ENCODE results near the gene TTC9B. TPM values are rescaled to one million over a fixed set of nuclear protein-coding genes. Genes with fewer than 3 reads are reported as not detected.

TTC9B gene
- total and polyA plus RNA-seq, 7 experiments from 2014 or later, result not detected

DNA sequence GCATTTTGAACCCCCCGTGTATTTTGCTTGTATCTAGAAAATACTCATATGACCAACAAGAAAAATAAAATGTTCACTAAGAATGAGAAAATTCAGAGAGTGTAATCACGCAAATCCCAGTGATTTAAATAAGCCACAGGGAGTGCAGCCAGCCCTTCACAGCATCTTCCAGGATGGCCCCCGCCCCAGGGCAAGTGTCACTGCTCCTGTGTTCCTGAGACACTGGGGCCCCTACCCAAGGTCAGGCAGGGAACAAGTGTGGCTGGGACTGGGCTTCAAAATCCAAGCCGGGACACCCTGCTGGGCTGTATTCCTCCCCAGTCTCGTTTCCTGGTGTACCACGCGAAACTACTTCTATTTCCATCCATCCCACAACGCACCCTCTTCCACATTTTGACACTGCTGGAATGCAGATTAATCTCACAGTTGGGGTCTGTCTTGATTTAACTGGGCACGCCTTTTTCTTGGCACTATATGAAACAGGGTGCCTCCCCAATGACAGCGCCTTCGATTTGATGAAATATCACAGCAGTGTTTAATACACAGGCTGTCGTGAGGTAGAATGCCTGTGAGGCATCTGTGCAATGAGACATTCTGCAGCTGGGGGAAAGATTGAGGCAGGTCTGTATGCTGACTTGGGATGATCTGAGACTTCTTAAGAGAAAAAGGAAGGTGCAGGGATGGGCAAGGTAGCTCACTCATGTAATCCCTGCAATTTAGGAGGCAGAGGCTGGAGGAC is 26.6 kb upstream of the TTC9B start:
- H3K4me3 ChIP-seq (ENCODE audit: low read length), result no peak overlapping the region
- Mint-ChIP-seq H3K4me3 (no peak overlapping the region), H3K36me3 (peaks cover 0 to 23% (median 6%) of the 10 kb centered on the region in 5 donors), H3K27ac (peak overlapping the region in 3 of 9 donors; percentile 14 to 29 (median 28)), H3K9me3 (no peaks in the 10 kb centered on the region), H3K27me3 (no peaks in the 10 kb centered on the region), H3K4me1 (peaks cover 0 to 23% (median 16%) of the 10 kb centered on the region in 7 donors)
- no peak overlapping the region for H3K27ac ChIP-seq (ENCODE audit: low read depth, low read length)
- H3K9me3 ChIP-seq (ENCODE audit: control insufficient read depth in 2 of 3, low read length in 3 of 3), result no peaks in the 10 kb centered on the region
- no peaks in the 10 kb centered on the region for H3K27me3 ChIP-seq (ENCODE audit: control insufficient read depth in 2 of 2, insufficient read depth in 2 of 2, low read length in 2 of 2)
- ChIA-PET CTCF (no interaction called here), POLR2A (no interaction called here)
- H3K36me3 ChIP-seq (ENCODE audit: control insufficient read depth in 2 of 3, insufficient read depth in 3 of 3, low read length in 3 of 3), result peaks cover 0 to 54% (median 7%) of the 10 kb centered on the region in 3 experiments
- H3K4me1 ChIP-seq (ENCODE audit: control insufficient read depth in 2 of 2, insufficient read depth in 2 of 2, low read length in 2 of 2), result no peaks in the 10 kb centered on the region
- intact Hi-C loops (cut with micrococcal nuclease), result no loop called here
- peak in 1 of 9 donors; percentile 4 for DNase-seq
- no peak for ATAC-seq

DNA sequence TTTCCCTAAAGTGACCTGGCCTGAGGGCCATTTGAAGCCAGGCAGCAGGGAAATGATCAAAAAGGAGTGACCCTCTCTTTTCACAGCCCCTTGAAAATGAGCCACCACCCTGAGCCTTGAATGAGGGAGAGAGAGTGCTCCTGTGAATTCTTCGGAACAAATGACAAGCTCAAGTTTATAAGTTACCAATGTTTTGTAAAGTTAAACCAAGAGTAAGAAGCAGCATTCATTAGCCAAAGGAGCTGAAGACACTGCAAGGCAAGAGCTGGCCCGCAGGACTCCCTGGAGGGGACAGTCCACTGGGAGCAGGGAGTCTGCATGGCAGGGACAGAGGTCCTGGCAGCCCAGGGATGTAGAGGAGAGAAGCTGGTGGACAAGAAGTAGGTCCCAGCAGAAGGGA is 25.0 kb upstream of the TTC9B start:
- H3K27me3 Mint-ChIP-seq, result no peaks in the 10 kb centered on the region
- POLR2A ChIA-PET, result interaction anchor here (0.5 kb wide), 1 partner anchor 78 kb away, joined by 3 read pairs; no protein-coding TSS in a partner anchor
- Histone ChIP-seq H3K36me3 (ENCODE audit: control insufficient read depth in 2 of 3, insufficient read depth in 3 of 3, low read length in 3 of 3) (peaks cover 0 to 59% (median 4%) of the 10 kb centered on the region in 3 experiments), H3K9me3 (ENCODE audit: control insufficient read depth in 2 of 3, low read length in 3 of 3) (no peaks in the 10 kb centered on the region), H3K27ac (ENCODE audit: low read depth, low read length) (no peak overlapping the region), H3K4me1 (ENCODE audit: control insufficient read depth in 2 of 2, insufficient read depth in 2 of 2, low read length in 2 of 2) (no peaks in the 10 kb centered on the region), H3K4me3 (ENCODE audit: low read length) (no peak overlapping the region), H3K27me3 (ENCODE audit: control insufficient read depth in 2 of 2, insufficient read depth in 2 of 2, low read length in 2 of 2) (no peaks in the 10 kb centered on the region)
- H3K27ac Mint-ChIP-seq, result peak overlapping the region in 1 of 9 donors; percentile 4
- peaks cover 0 to 18% (median 9%) of the 10 kb centered on the region in 7 donors for H3K4me1 Mint-ChIP-seq
- H3K4me3 Mint-ChIP-seq, result no peak overlapping the region
- CTCF ChIA-PET, result interaction anchor here (0.6 kb wide), 1 partner anchor 1001 kb away, joined by 3 read pairs; no protein-coding TSS in a partner anchor
- no peak for ATAC-seq
- DNase-seq, result peak in 1 of 9 donors; percentile 2
- H3K9me3 Mint-ChIP-seq, result no peaks in the 10 kb centered on the region
- intact Hi-C loops (cut with micrococcal nuclease), result no loop called here
- H3K36me3 Mint-ChIP-seq, result peaks cover 0 to 25% (median 4%) of the 10 kb centered on the region in 5 donors

DNA sequence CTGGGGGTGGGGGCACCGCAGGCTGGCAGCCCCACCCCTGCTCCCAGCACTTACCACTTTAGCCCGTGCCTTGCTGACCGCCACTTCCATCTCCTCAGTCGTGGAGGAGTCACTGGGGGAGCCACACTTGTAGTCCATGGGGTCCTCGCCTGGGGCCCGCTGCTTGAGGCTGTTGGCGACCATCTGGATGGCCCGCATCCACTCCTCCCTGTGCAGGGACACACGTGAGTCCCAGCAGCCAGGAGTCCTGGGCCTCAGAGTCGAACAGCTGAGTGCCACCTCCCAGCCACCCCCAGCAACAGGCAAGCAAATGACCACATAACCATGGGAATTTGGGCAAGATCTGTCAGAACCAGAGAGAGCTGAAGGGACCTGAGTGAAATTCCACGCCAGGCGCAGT is 24.3 kb upstream of the TTC9B start:
- POLR2A ChIA-PET, result no interaction called here
- Mint-ChIP-seq H3K36me3 (peaks cover 0 to 29% (median 4%) of the 10 kb centered on the region in 5 donors), H3K27ac (no peak overlapping the region), H3K4me1 (peaks cover 0 to 17% (median 5%) of the 10 kb centered on the region in 7 donors), H3K4me3 (no peak overlapping the region), H3K27me3 (no peaks in the 10 kb centered on the region), H3K9me3 (no peaks in the 10 kb centered on the region)
- ATAC-seq (no peak), DNase-seq (peak in 1 of 9 donors; percentile 6)
- Histone ChIP-seq H3K27me3 (ENCODE audit: control insufficient read depth in 2 of 2, insufficient read depth in 2 of 2, low read length in 2 of 2) (no peaks in the 10 kb centered on the region), H3K27ac (ENCODE audit: low read depth, low read length) (no peak overlapping the region), H3K9me3 (ENCODE audit: control insufficient read depth in 2 of 3, low read length in 3 of 3) (no peaks in the 10 kb centered on the region), H3K36me3 (ENCODE audit: control insufficient read depth in 2 of 3, insufficient read depth in 3 of 3, low read length in 3 of 3) (peaks cover 0 to 62% (median 4%) of the 10 kb centered on the region in 3 experiments), H3K4me3 (ENCODE audit: low read length) (no peak overlapping the region), H3K4me1 (ENCODE audit: control insufficient read depth in 2 of 2, insufficient read depth in 2 of 2, low read length in 2 of 2) (no peaks in the 10 kb centered on the region)
- CTCF ChIA-PET, result no interaction called here
- intact Hi-C loops (cut with micrococcal nuclease), result no loop called here

DNA sequence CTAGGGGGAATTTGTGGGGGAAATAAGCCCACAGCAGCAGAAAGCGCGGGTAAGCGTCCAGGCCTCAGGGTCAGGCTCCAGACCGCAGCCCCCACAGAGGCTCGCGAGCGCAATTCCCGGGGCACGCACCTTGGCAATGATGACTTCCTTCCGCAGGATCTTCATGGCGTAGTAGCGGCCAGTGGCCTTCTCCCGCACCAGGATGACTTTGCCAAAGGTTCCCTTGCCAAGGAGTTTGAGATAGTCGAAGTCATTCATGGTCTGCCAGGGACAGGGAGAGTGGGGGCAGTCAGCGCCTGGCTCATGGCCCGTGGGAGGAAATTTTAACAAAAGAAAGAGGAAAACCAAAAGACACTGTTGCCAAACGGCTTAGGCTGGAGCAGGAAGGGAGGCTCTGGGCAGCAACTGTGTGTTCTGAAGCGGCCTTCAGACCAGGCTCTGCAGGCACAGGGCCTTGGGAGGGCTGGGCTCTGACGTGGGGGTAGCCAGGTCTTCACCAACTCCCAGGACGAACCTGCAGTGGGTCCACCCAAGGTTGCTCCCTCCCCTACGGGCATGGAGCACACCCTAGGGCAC is 23.7 kb upstream of the TTC9B start:
- no peak for ATAC-seq
- POLR2A ChIA-PET, result no interaction called here
- Histone ChIP-seq H3K27me3 (ENCODE audit: control insufficient read depth in 2 of 2, insufficient read depth in 2 of 2, low read length in 2 of 2) (no peaks in the 10 kb centered on the region), H3K36me3 (ENCODE audit: control insufficient read depth in 2 of 3, insufficient read depth in 3 of 3, low read length in 3 of 3) (peaks cover 0 to 64% (median 4%) of the 10 kb centered on the region in 3 experiments), H3K4me1 (ENCODE audit: control insufficient read depth in 2 of 2, insufficient read depth in 2 of 2, low read length in 2 of 2) (no peaks in the 10 kb centered on the region), H3K9me3 (ENCODE audit: control insufficient read depth in 2 of 3, low read length in 3 of 3) (no peaks in the 10 kb centered on the region), H3K27ac (ENCODE audit: low read depth, low read length) (no peak overlapping the region), H3K4me3 (ENCODE audit: low read length) (no peak overlapping the region)
- CTCF ChIA-PET, result no interaction called here
- DNase-seq, result peak in 1 of 9 donors; percentile 5
- H3K36me3 Mint-ChIP-seq, result peaks cover 2 to 32% (median 7%) of the 10 kb centered on the region in 5 donors
- H3K27me3 Mint-ChIP-seq, result no peaks in the 10 kb centered on the region
- intact Hi-C loops (cut with micrococcal nuclease), result no loop called here
- H3K27ac Mint-ChIP-seq, result no peak overlapping the region
- H3K4me3 Mint-ChIP-seq, result no peak overlapping the region
- peaks cover 0 to 17% (median 5%) of the 10 kb centered on the region in 7 donors for H3K4me1 Mint-ChIP-seq
- H3K9me3 Mint-ChIP-seq, result no peaks in the 10 kb centered on the region

DNA sequence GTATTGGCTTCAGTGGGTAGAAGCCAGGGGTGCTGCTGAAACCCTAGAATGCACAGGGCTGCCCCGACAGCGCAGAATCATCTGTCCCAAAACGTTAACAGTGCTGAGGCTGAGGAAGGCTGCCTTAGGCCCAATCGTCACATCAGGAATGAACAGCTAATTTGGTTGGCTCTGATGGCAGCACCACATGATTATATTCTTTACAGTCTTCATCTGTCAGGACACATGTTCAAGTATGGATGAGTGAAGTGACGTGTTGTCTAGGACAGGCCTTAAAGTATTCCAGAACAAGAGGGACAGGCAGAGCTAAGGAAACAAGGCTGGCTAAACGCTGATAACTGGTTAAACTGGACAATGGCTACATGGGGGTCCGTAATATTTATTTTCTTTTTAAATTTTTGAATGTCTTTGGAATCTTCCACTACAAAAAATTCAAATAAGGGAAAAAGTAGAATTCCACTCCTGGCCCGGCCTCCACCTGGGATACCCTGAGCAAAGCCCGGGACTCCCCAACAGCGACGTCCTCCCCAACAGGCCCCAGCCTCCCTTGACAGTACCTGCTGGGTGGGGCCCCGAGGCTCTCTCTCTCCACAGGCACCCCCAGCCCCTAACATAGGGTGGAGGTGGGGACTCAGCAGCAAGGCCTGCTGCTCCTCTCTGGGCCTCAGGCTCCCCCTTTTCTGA is 23.1 kb upstream of the TTC9B start:
- Histone ChIP-seq H3K27me3 (ENCODE audit: control insufficient read depth in 2 of 2, insufficient read depth in 2 of 2, low read length in 2 of 2) (no peaks in the 10 kb centered on the region), H3K9me3 (ENCODE audit: control insufficient read depth in 2 of 3, low read length in 3 of 3) (no peaks in the 10 kb centered on the region), H3K4me1 (ENCODE audit: control insufficient read depth in 2 of 2, insufficient read depth in 2 of 2, low read length in 2 of 2) (no peaks in the 10 kb centered on the region), H3K4me3 (ENCODE audit: low read length) (no peak overlapping the region), H3K36me3 (ENCODE audit: control insufficient read depth in 2 of 3, insufficient read depth in 3 of 3, low read length in 3 of 3) (peaks cover 0 to 70% (median 4%) of the 10 kb centered on the region in 3 experiments), H3K27ac (ENCODE audit: low read depth, low read length) (no peak overlapping the region)
- peak in 1 of 9 donors; percentile 2 for DNase-seq
- Mint-ChIP-seq H3K4me3 (no peak overlapping the region), H3K27me3 (no peaks in the 10 kb centered on the region), H3K27ac (no peak overlapping the region), H3K36me3 (peaks cover 5 to 33% (median 8%) of the 10 kb centered on the region in 5 donors), H3K9me3 (no peaks in the 10 kb centered on the region), H3K4me1 (peaks cover 0 to 14% (median 2%) of the 10 kb centered on the region in 7 donors)
- intact Hi-C loops (cut with micrococcal nuclease), result no loop called here
- POLR2A ChIA-PET, result no interaction called here
- no peak for ATAC-seq
- CTCF ChIA-PET, result no interaction called here

DNA sequence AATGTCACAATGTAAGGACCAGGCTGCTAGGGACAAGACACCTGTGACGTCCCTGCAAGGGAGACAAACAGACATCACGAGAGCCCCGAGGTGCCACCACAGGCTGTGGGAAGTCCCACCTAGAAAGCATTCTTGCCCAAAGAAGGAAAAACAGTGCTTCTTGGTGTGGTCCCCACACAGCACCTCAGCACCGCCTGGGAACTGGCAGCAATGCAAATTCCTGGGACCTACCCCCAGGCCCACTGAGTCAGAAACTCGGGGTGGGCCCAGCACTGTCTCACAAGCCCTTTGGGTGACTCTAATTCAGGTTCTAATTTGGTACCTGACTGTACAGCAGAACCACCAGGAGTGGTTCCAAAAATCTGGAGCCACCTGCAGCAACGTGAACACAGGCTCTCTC is 22.1 kb upstream of the TTC9B start:
- ChIA-PET POLR2A (no interaction called here), CTCF (no interaction called here)
- peak in 1 of 9 donors; percentile 6 for DNase-seq
- ATAC-seq, result no peak
- Histone ChIP-seq H3K9me3 (ENCODE audit: control insufficient read depth in 2 of 3, low read length in 3 of 3) (no peaks in the 10 kb centered on the region), H3K27me3 (ENCODE audit: control insufficient read depth in 2 of 2, insufficient read depth in 2 of 2, low read length in 2 of 2) (no peaks in the 10 kb centered on the region), H3K4me3 (ENCODE audit: low read length) (no peak overlapping the region), H3K4me1 (ENCODE audit: control insufficient read depth in 2 of 2, insufficient read depth in 2 of 2, low read length in 2 of 2) (no peaks in the 10 kb centered on the region), H3K36me3 (ENCODE audit: control insufficient read depth in 2 of 3, insufficient read depth in 3 of 3, low read length in 3 of 3) (peaks cover 0 to 75% (median 4%) of the 10 kb centered on the region in 3 experiments), H3K27ac (ENCODE audit: low read depth, low read length) (no peak overlapping the region)
- no peaks in the 10 kb centered on the region for H3K27me3 Mint-ChIP-seq
- no peak overlapping the region for H3K4me3 Mint-ChIP-seq
- no peak overlapping the region for H3K27ac Mint-ChIP-seq
- H3K36me3 Mint-ChIP-seq, result peaks cover 5 to 32% (median 8%) of the 10 kb centered on the region in 5 donors
- H3K4me1 Mint-ChIP-seq, result peaks cover 0 to 11% (median 0%) of the 10 kb centered on the region in 7 donors
- H3K9me3 Mint-ChIP-seq, result no peaks in the 10 kb centered on the region
- intact Hi-C loops (cut with micrococcal nuclease), result no loop called here
